Stomach smooth muscle (tissue), 2 donors: ENCODE data around the gene SRRM3.
A peak's percentile ranks its signal among the peaks of the same experiment; 100 is the strongest.
"Not testable (repeated sequence)": the region's sequence is repeated elsewhere in the genome, so short reads cannot be mapped to it uniquely, and the experiment has no call there.

ENCODE experiments used
- H3K27ac ChIP-seq: one replicate; pipeline ENCODE4 v1.7.0; 2013; ENCODE audit warnings: mild to moderate bottlenecking, low read length, inconsistent platforms
- H3K27me3 ChIP-seq, 2 donors: one replicate each; pipeline ENCODE4 v1.7.0; 2013; ENCODE audit warnings: low read length in 2 of 2; ENCODE audit not compliant: insufficient read depth in 2 of 2, control insufficient read depth in 1 of 2
- H3K36me3 ChIP-seq, 2 donors: one replicate each; pipeline ENCODE4 v1.7.0; 2013; ENCODE audit warnings: low read length in 2 of 2; ENCODE audit not compliant: control insufficient read depth in 2 of 2, insufficient read depth in 2 of 2
- H3K4me1 ChIP-seq: one replicate; pipeline ENCODE4 v1.7.0; 2013; ENCODE audit warnings: low read length; ENCODE audit not compliant: control insufficient read depth, insufficient read depth
- H3K4me3 ChIP-seq, 2 donors: one replicate each; pipeline ENCODE4 v1.7.0; 2013; ENCODE audit warnings: low read length in 2 of 2
- H3K9ac ChIP-seq, 2 donors: one replicate each; pipeline ENCODE4 v1.7.0; 2013; ENCODE audit warnings: low read length in 2 of 2, mild to moderate bottlenecking in 1 of 2
- H3K9me3 ChIP-seq, 2 donors: one replicate each; pipeline ENCODE4 v1.7.0; 2013; ENCODE audit warnings: low read length in 2 of 2; ENCODE audit not compliant: control insufficient read depth in 2 of 2
- donor health status: healthy.
- donor health status: Pancreatic carcinoma.

Gene SRRM3

GRCh38 chr7:76292911-76293310, 91.2 kb downstream of the SRRM3 start:
- H3K27me3 ChIP-seq, H3K36me3 ChIP-seq, H3K4me3 ChIP-seq, H3K9me3 ChIP-seq: not testable (repeated sequence)
- Histone ChIP-seq H3K4me1 (peaks cover 50% of the 10 kb centered on the region), H3K27ac (peak overlapping the region; percentile 98), H3K9ac (peak overlapping the region; percentile 43 to 51)

- H3K9me3 ChIP-seq: no peaks in the 10 kb centered on the region
- H3K27me3 ChIP-seq: no peaks in the 10 kb centered on the region
- peak overlapping the region; percentile 43 to 51 for H3K9ac ChIP-seq
- H3K4me1 ChIP-seq: peaks cover 50% of the 10 kb centered on the region
- no peak overlapping the region for H3K4me3 ChIP-seq
- no peaks in the 10 kb centered on the region for H3K36me3 ChIP-seq
- H3K27ac ChIP-seq: peak overlapping the region; percentile 98
Observed at GRCh38 chr7:76293407-76293901, 91.8 kb downstream of the SRRM3 start.

GRCh38 chr7:76294344-76295024, 92.8 kb downstream of the SRRM3 start:
- Histone ChIP-seq H3K4me3 (peak overlapping the region; percentile 47 to 67), H3K4me1 (peaks cover 52% of the 10 kb centered on the region), H3K27ac (peak overlapping the region; percentile 98), H3K27me3 (no peaks in the 10 kb centered on the region), H3K9me3 (no peaks in the 10 kb centered on the region), H3K36me3 (no peaks in the 10 kb centered on the region), H3K9ac (peak overlapping the region; percentile 67 to 71)

GRCh38 chr7:76296743-76297740, 95.3 kb downstream of the SRRM3 start:
- no peaks in the 10 kb centered on the region for H3K9me3 ChIP-seq
- peak overlapping the region; percentile 74 for H3K27ac ChIP-seq
- peaks cover 52% of the 10 kb centered on the region for H3K4me1 ChIP-seq
- no peaks in the 10 kb centered on the region for H3K27me3 ChIP-seq
- H3K9ac ChIP-seq: no peak overlapping the region
- no peak overlapping the region for H3K4me3 ChIP-seq
- no peaks in the 10 kb centered on the region for H3K36me3 ChIP-seq

- no peak overlapping the region for H3K27ac ChIP-seq
- no peak overlapping the region for H3K4me3 ChIP-seq
- H3K9ac ChIP-seq: no peak overlapping the region
- H3K4me1 ChIP-seq: peaks cover 42% of the 10 kb centered on the region
- H3K27me3 ChIP-seq: no peaks in the 10 kb centered on the region
- H3K9me3 ChIP-seq: no peaks in the 10 kb centered on the region
- H3K36me3 ChIP-seq: peaks cover 4 to 6% of the 10 kb centered on the region in 2 donors
Observed at GRCh38 chr7:76300166-76300731, 98.6 kb downstream of the SRRM3 start.

- no peak overlapping the region for H3K4me3 ChIP-seq
- no peak overlapping the region for H3K9ac ChIP-seq
- H3K9me3 ChIP-seq: no peaks in the 10 kb centered on the region
- H3K36me3 ChIP-seq: peaks cover 4 to 6% of the 10 kb centered on the region in 2 donors
- no peak overlapping the region for H3K27ac ChIP-seq
- peaks cover 45% of the 10 kb centered on the region for H3K4me1 ChIP-seq
- H3K27me3 ChIP-seq: no peaks in the 10 kb centered on the region
Observed at GRCh38 chr7:76301000-76301399, 99.3 kb downstream of the SRRM3 start.

GRCh38 chr7:76302347-76303201, 100.9 kb downstream of the SRRM3 start, which contains the start of gene HSPB1:
Gene HSPB1 (plus strand): TSS chr7:76302673. CDS start chr7:76302713, 40 bp downstream.
- no peaks in the 10 kb centered on the region for H3K9me3 ChIP-seq
- peak within 1 kb of the TSS; percentile 84 to 92 for H3K4me3 ChIP-seq
- H3K4me1 ChIP-seq: peaks cover 53% of the 10 kb centered on the region
- H3K36me3 ChIP-seq: peaks cover 4 to 6% of the 10 kb centered on the region in 2 donors
- H3K27me3 ChIP-seq: no peaks in the 10 kb centered on the region
- H3K27ac ChIP-seq: peak within 1 kb of the TSS; percentile 88
- peak within 1 kb of the TSS; percentile 81 to 96 for H3K9ac ChIP-seq

- Histone ChIP-seq H3K4me1 (peaks cover 52% of the 10 kb centered on the region), H3K9ac (peak overlapping the region; percentile 81 to 96), H3K9me3 (no peaks in the 10 kb centered on the region), H3K27me3 (no peaks in the 10 kb centered on the region), H3K27ac (peak overlapping the region; percentile 88), H3K4me3 (peak overlapping the region; percentile 84 to 92), H3K36me3 (peaks cover 4 to 6% of the 10 kb centered on the region in 2 donors)
Observed at GRCh38 chr7:76303202-76304147, 101.8 kb downstream of the SRRM3 start.

GRCh38 chr7:76304888-76305375, 103.2 kb downstream of the SRRM3 start:
- Histone ChIP-seq H3K9me3 (no peaks in the 10 kb centered on the region), H3K4me1 (peaks cover 48% of the 10 kb centered on the region), H3K27me3 (no peaks in the 10 kb centered on the region), H3K4me3 (peak overlapping the region; percentile 84 to 92), H3K9ac (peak overlapping the region; percentile 51 to 96), H3K36me3 (peaks cover 4 to 6% of the 10 kb centered on the region in 2 donors), H3K27ac (peak overlapping the region; percentile 62)
